Measurements from ENCODE around the gene PLCH1. TPM values are rescaled to one million over a fixed set of nuclear protein-coding genes. Genes with fewer than 3 reads are reported as not detected.
"Not testable (repeated sequence)": the region's sequence is repeated elsewhere in the genome, so short reads cannot be mapped to it uniquely, and the experiment has no call there.

The PLCH1 gene
- total and polyA plus RNA-seq, 7 donors = 0.03 to 1.1 (median 0.06) TPM; not detected in 2

GRCh38 chr3:155631323-155632019 lies 113.4 kb downstream of the PLCH1 start:
- Histone ChIP-seq H3K27ac (no peak overlapping the region), H3K9me3 (peaks cover 3% of the 10 kb centered on the region), H3K36me3 (ENCODE audit: insufficient read depth in 1 of 2, low read depth in 1 of 2) (no peaks in the 10 kb centered on the region), H3K4me3 (no peak overlapping the region), H3K27me3 (ENCODE audit: insufficient read depth in 3 of 3, low read length in 2 of 3) (no peaks in the 10 kb centered on the region), H3K4me1 (no peaks in the 10 kb centered on the region)
- 75 to 84% (median 81%) methylated on average over 7 of the region's 7 CpGs for WGBS, 3 donors
- DNase-seq = no peak
- no peak for ATAC-seq
- no peak for TF ChIP-seq CTCF (IDR thresholded peaks at IDR 0.05)
- intact Hi-C loops (cut with DNase I) = no loop called here

DNA sequence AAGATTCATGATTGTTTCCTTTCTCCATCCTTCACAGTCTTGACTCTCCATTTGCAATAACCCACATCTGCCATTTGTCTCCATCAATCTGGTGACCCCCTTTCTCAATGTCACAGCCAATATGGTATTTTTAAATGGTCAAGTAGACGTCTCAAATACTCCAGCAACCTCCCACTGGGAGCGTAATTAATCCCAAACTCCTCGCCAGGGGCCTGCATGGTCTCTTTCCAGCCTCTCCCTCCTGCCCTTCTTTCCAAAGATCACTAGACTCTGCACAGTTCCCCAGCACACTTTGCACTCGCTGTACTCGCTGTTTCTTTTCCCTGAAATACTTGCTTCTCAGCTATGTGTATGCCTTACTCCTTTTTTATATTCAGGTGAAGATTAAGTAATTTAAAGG lies 115.3 kb downstream of the PLCH1 start:
- Histone ChIP-seq H3K9me3 (peaks cover 3% of the 10 kb centered on the region), H3K4me3 (no peak overlapping the region), H3K36me3 (ENCODE audit: insufficient read depth in 1 of 2, low read depth in 1 of 2) (no peaks in the 10 kb centered on the region), H3K4me1 (no peaks in the 10 kb centered on the region), H3K27me3 (ENCODE audit: insufficient read depth in 3 of 3, low read length in 2 of 3) (no peaks in the 10 kb centered on the region), H3K27ac (no peak overlapping the region)
- TF ChIP-seq CTCF (IDR thresholded peaks at IDR 0.05) = no peak
- intact Hi-C loops (cut with DNase I) = no loop called here
- 45 to 49% (median 45%) methylated on average over 5 of the region's 5 CpGs for WGBS, 3 donors
- ATAC-seq (no peak), DNase-seq (no peak)

- Histone ChIP-seq H3K27ac (no peak overlapping the region), H3K4me3 (no peak overlapping the region), H3K36me3 (ENCODE audit: insufficient read depth in 1 of 2, low read depth in 1 of 2) (no peaks in the 10 kb centered on the region), H3K4me1 (no peaks in the 10 kb centered on the region), H3K9me3 (peaks cover 3% of the 10 kb centered on the region), H3K27me3 (ENCODE audit: insufficient read depth in 3 of 3, low read length in 2 of 3) (no peaks in the 10 kb centered on the region)
- intact Hi-C loops (cut with DNase I) = no loop called here
- no peak for TF ChIP-seq CTCF (IDR thresholded peaks at IDR 0.05)
- WGBS, 3 donors = 43 to 48% (median 47%) methylated on average over 4 of the region's 4 CpGs
- DNase-seq = no peak
- no peak for ATAC-seq
Observed at GRCh38 chr3:155629056-155629455, 115.8 kb downstream of the PLCH1 start.

- H3K9me3 ChIP-seq; DNase-seq; H3K4me1 ChIP-seq; H3K4me3 ChIP-seq; H3K27ac ChIP-seq; H3K36me3 ChIP-seq (ENCODE audit: insufficient read depth in 1 of 2, low read depth in 1 of 2); H3K27me3 ChIP-seq (ENCODE audit: insufficient read depth in 3 of 3, low read length in 2 of 3); intact Hi-C loops (cut with DNase I); ATAC-seq: not testable (repeated sequence)
- WGBS, 3 donors = 75 to 79% (median 78%) methylated on average over 3 of the region's 3 CpGs
Observed at GRCh38 chr3:155622647-155623046, 122.2 kb downstream of the PLCH1 start.

- intact Hi-C loops (cut with DNase I); ATAC-seq; H3K4me3 ChIP-seq: not testable (repeated sequence)
Observed at GRCh38 chr3:155620552-155620951, 124.3 kb downstream of the PLCH1 start.

More at GRCh38 chr3:155620552-155620951, 124.3 kb downstream of the PLCH1 start:
- not testable (repeated sequence) for H3K27ac ChIP-seq; H3K9me3 ChIP-seq; H3K27me3 ChIP-seq (ENCODE audit: insufficient read depth in 3 of 3, low read length in 2 of 3); H3K36me3 ChIP-seq (ENCODE audit: insufficient read depth in 1 of 2, low read depth in 1 of 2); H3K4me1 ChIP-seq; DNase-seq
- WGBS, 3 donors = 70 to 75% (median 75%) methylated on average over 5 of the region's 5 CpGs
